PFSK-1 (cell line): ENCODE measurements around the gene UNC5CL.

Experiments
- FOXP2 ChIP-seq: optimal IDR thresholded peaks from 2 replicates; pipeline ENCODE3; 2011; ENCODE audit warnings: borderline replicate concordance, control low read depth, inconsistent platforms; ENCODE audit not compliant: insufficient read depth; ENCODE audit errors: extremely low read length, extremely low read depth
- POLR2AphosphoS5 ChIP-seq: IDR thresholded peaks from 2 replicates; pipeline ENCODE4 v1.6.1; 2012; ENCODE audit warnings: low read depth, mild to moderate bottlenecking, control low read depth, low read length, moderate library complexity
- REST ChIP-seq, 2 experiments: IDR thresholded peaks; 2 replicates each; pipeline versions ENCODE4 v1.6.1 to v1.8.0; 2011 to 2012; ENCODE audit warnings: low read depth in 2 of 2, low read length in 2 of 2, control low read depth in 1 of 2, inconsistent platforms in 1 of 2, mild to moderate bottlenecking in 1 of 2, moderate library complexity in 1 of 2; ENCODE audit not compliant: insufficient read depth in 1 of 2
- SIN3A ChIP-seq: IDR thresholded peaks from 2 replicates; pipeline ENCODE4 v1.6.1; 2012; ENCODE audit warnings: mild to moderate bottlenecking, low read length, moderate library complexity, borderline replicate concordance; ENCODE audit not compliant: insufficient read depth
- TAF1 ChIP-seq: IDR thresholded peaks from 2 replicates; pipeline ENCODE4 v1.6.1; 2012; ENCODE audit warnings: low read length, control low read depth, borderline replicate concordance; ENCODE audit not compliant: insufficient read depth

Gene UNC5CL

GRCh38 chr6:41047306-41047705, 8.3 kb upstream of the UNC5CL start:
- no peak for TF ChIP-seq REST (IDR thresholded peaks at IDR 0.05; ENCODE audit: insufficient read depth in 1 of 2, low read depth in 2 of 2, low read length in 2 of 2)
- TF ChIP-seq FOXP2: no peak
- TF ChIP-seq POLR2AphosphoS5: no peak
- TF ChIP-seq SIN3A: no peak
- TF ChIP-seq TAF1: no peak

GRCh38 chr6:41046084-41046483, 7.1 kb upstream of the UNC5CL start:
- TF ChIP-seq POLR2AphosphoS5 (no peak), REST (IDR thresholded peaks at IDR 0.05; ENCODE audit: insufficient read depth in 1 of 2, low read depth in 2 of 2, low read length in 2 of 2) (no peak), TAF1 (no peak), SIN3A (no peak), FOXP2 (no peak)

- TF ChIP-seq SIN3A: no peak
- no peak for TF ChIP-seq REST (IDR thresholded peaks at IDR 0.05; ENCODE audit: insufficient read depth in 1 of 2, low read depth in 2 of 2, low read length in 2 of 2)
- no peak for TF ChIP-seq TAF1
- no peak for TF ChIP-seq POLR2AphosphoS5
- no peak for TF ChIP-seq FOXP2
Measured at GRCh38 chr6:41045664-41046063, 6.6 kb upstream of the UNC5CL start.

GRCh38 chr6:41043151-41043550, 4.1 kb upstream of the UNC5CL start:
- no peak for TF ChIP-seq REST (IDR thresholded peaks at IDR 0.05; ENCODE audit: insufficient read depth in 1 of 2, low read depth in 2 of 2, low read length in 2 of 2)

- TF ChIP-seq POLR2AphosphoS5: no peak
- TF ChIP-seq REST (IDR thresholded peaks at IDR 0.05; ENCODE audit: insufficient read depth in 1 of 2, low read depth in 2 of 2, low read length in 2 of 2): no peak
- no peak for TF ChIP-seq FOXP2
- TF ChIP-seq TAF1: no peak
- TF ChIP-seq SIN3A: no peak
Measured at GRCh38 chr6:41042226-41043055, 3.4 kb upstream of the UNC5CL start, which contains the start of gene TSPO2. TSS of gene TSPO2 (plus strand) at chr6:41042467. CDS start at chr6:41042986, 519 bp downstream.
